Pancreas (tissue), 10 donors: Measurements from ENCODE around the gene KCNMA1. TPM values are rescaled to one million over a fixed set of nuclear protein-coding genes. Genes with fewer than 3 reads are reported as not detected.

ENCODE experiments used
- ATAC-seq, 4 donors: fragments of 200-7000 bp; cut with Tn5 transposase; one replicate each; pipeline versions ENCODE4 v1.8.0 to v1.9.1; 2020; ENCODE audit warnings: mild to moderate bottlenecking in 4 of 4, moderate library complexity in 4 of 4
- DNase-seq, 6 donors: peaks; one replicate each; pipeline ENCODE4 v3.0.0-alpha.2; 2020
- FAIRE-seq: peaks from 2 replicates; lab custom pipeline; 2012; peaks lifted over from hg19 to GRCh38; lab: Jason Lieb, UNC
- H3K27ac ChIP-seq, 4 donors: fragments of 200-600 bp; sonication (generic); 1 replicate in 3 of 4; 2 replicates in 1 of 4; pipeline versions ENCODE4 v1.5.0 to v1.8.0; 2020
- H3K27me3 ChIP-seq, 4 donors: fragments of 200-600 bp; one replicate each; pipeline ENCODE4 v1.8.0; 2021
- H3K36me3 ChIP-seq, 3 donors: fragments of 200-600 bp; sonication (generic) in 1 of 3; one replicate each; pipeline versions ENCODE4 v1.5.0 to v1.8.0; 2020 to 2021
- H3K4me1 ChIP-seq, 3 donors: fragments of 200-600 bp; one replicate each; pipeline ENCODE4 v1.8.0; 2021
- H3K4me3 ChIP-seq, 4 donors: fragments of 200-600 bp; sonication (generic) in 2 of 4; one replicate each; pipeline versions ENCODE4 v1.5.0 to v1.8.0; 2020 to 2021
- H3K9me3 ChIP-seq, 4 donors: fragments of 200-600 bp; one replicate each; pipeline ENCODE4 v1.8.0; 2021
- CTCF ChIP-seq, 4 donors: fragments of 200-600 bp; sonication (generic) in 3 of 4; IDR thresholded peaks; one replicate each; pipeline versions ENCODE4 v1.5.0 to v1.8.0; 2021; ENCODE audit warnings: antibody characterized with exemption in 4 of 4
- WGBS, 2 donors: extraction: QIAGEN DNeasy Blood & Tissue Kit; methylation state at CpG; one replicate each; pipeline ENCODE4 v1.1.7; 2013; 5-methylcytosine and 5-hydroxymethylcytosine counted together
- intact Hi-C, 3 donors: fragments of 100-400 bp; cut with DNase I; formaldehyde crosslinking; loops; one replicate each; pipeline versions ENCODE4 v1.11.1 to v1.14.2; 2022
- polyA plus RNA-seq, 2 donors: library from polyadenylated mRNA; stranded (reverse); fragments of 200-250 nt; gene quantifications; one replicate each; pipeline ENCODE4 v1.2.3, GENCODE V29; 2013
- total RNA-seq, 6 donors: library from RNA; stranded (reverse); fragmentation: NEBNext Ultra II Directional in 4 of 6; extraction: Animal tissue kit (Norgen Biotek cat#: 25700) in 4 of 6; gene quantifications; one replicate each; pipeline versions ENCODE4 v1.2.1 to v1.2.4, GENCODE V29; 2021 to 2023
- donor health status: healthy with polysubstance abuse.
- donor health status: DM: no; HTN: no; CAD: no; lungs with moderate emphysema.
- donor health status: DM: no; HTN: no; CAD: no.
- donor health status: control.
- donor health status: control.
- donor health status: Bipolar disorder and iron deficiency.
- donor health status: DM: yes; HTN: yes; CAD: no.
- donor health status: DM: no; HTN: no; CAD: no.
- donor health status: DM: no; HTN: no; CAD: no.
- donor health status: DM: yes; HTN: yes; CAD: no.

Gene KCNMA1
- total and polyA plus RNA-seq, 8 donors, result 3.5 to 19.4 (median 9.3) TPM

- TF ChIP-seq CTCF (IDR thresholded peaks at IDR 0.05), result no peak
- DNase-seq, result no peak
- no peak overlapping the region for H3K27ac ChIP-seq
- no peaks in the 10 kb centered on the region for H3K9me3 ChIP-seq
- no peak for FAIRE-seq
- no peak overlapping the region for H3K4me3 ChIP-seq
- 75 to 86% methylated on average over 7 of the region's 7 CpGs for WGBS, 2 donors
- no peaks in the 10 kb centered on the region for H3K36me3 ChIP-seq
- ATAC-seq, result no peak
- no peaks in the 10 kb centered on the region for H3K27me3 ChIP-seq
- H3K4me1 ChIP-seq, result no peaks in the 10 kb centered on the region
- intact Hi-C loops, result no loop called here
Measured at GRCh38 chr10:76903387-76903945, 734.1 kb downstream of the KCNMA1 start.

GRCh38 chr10:76902949-76903348 lies 734.7 kb downstream of the KCNMA1 start:
- no peak for DNase-seq
- Histone ChIP-seq H3K4me3 (no peak overlapping the region), H3K36me3 (no peaks in the 10 kb centered on the region), H3K27ac (no peak overlapping the region), H3K9me3 (no peaks in the 10 kb centered on the region), H3K27me3 (no peaks in the 10 kb centered on the region), H3K4me1 (no peaks in the 10 kb centered on the region)
- WGBS, 2 donors, result 90 to 91% methylated on average over 10 of the region's 10 CpGs
- no peak for ATAC-seq
- no peak for FAIRE-seq
- intact Hi-C loops, result no loop called here
- TF ChIP-seq CTCF (IDR thresholded peaks at IDR 0.05), result no peak

- ATAC-seq (no peak), DNase-seq (no peak), FAIRE-seq (no peak)
- Histone ChIP-seq H3K27me3 (no peaks in the 10 kb centered on the region), H3K4me3 (no peak overlapping the region), H3K27ac (no peak overlapping the region), H3K9me3 (no peaks in the 10 kb centered on the region), H3K4me1 (no peaks in the 10 kb centered on the region), H3K36me3 (no peaks in the 10 kb centered on the region)
- intact Hi-C loops, result no loop called here
- no peak for TF ChIP-seq CTCF (IDR thresholded peaks at IDR 0.05)
- 88 to 94% methylated on average over 3 of the region's 3 CpGs for WGBS, 2 donors
Measured at GRCh38 chr10:76901701-76902100, 735.9 kb downstream of the KCNMA1 start.

DNA sequence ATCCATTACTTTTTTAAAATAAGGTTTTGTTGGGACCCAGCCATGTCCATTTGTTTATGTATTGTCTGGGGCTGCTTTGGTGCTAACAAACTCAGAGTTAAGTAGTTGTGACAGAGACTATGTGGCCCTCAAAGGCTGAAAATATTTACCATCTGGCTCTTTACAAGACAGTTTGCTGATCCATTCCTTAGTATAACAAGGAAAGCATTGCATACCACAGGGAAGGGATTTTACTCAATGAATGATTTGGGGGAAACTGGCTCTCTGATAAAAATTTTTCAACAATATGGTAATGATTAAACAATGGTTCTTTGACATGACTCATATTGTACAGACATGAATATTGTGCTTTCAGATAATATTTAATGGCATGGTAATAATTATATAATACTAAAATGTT lies 738.1 kb downstream of the KCNMA1 start:
- no peak for TF ChIP-seq CTCF (IDR thresholded peaks at IDR 0.05)
- Histone ChIP-seq H3K4me1 (no peaks in the 10 kb centered on the region), H3K27me3 (no peaks in the 10 kb centered on the region), H3K36me3 (no peaks in the 10 kb centered on the region), H3K4me3 (no peak overlapping the region), H3K9me3 (no peaks in the 10 kb centered on the region), H3K27ac (no peak overlapping the region)
- no peak for DNase-seq
- FAIRE-seq, result no peak
- no peak for ATAC-seq
- intact Hi-C loops, result no loop called here

- no peaks in the 10 kb centered on the region for H3K9me3 ChIP-seq
- DNase-seq (no peak), ATAC-seq (no peak), FAIRE-seq (no peak)
- no peaks in the 10 kb centered on the region for H3K4me1 ChIP-seq
- no peak for TF ChIP-seq CTCF (IDR thresholded peaks at IDR 0.05)
- H3K27me3 ChIP-seq, result no peaks in the 10 kb centered on the region
- 78 to 86% methylated on average over 5 of the region's 5 CpGs for WGBS, 2 donors
- H3K27ac ChIP-seq, result no peak overlapping the region
- H3K4me3 ChIP-seq, result no peak overlapping the region
- H3K36me3 ChIP-seq, result no peaks in the 10 kb centered on the region
- intact Hi-C loops, result no loop called here
Measured at GRCh38 chr10:76892766-76893479, 744.7 kb downstream of the KCNMA1 start.
